BJ (cell line): ENCODE measurements around the gene ATP10D. TPM values are rescaled to one million over a fixed set of nuclear protein-coding genes. Genes with fewer than 3 reads are reported as not detected.

ENCODE experiments used
- CTCF ChIA-PET: fragments of 350-600 bp; formaldehyde crosslinking; extraction: SDS; loops from one replicate; lab custom pipeline; 2021; ENCODE audit warnings: antibody characterized with exemption, inconsistent platforms; lab: Yijun Ruan, JAX
- POLR2A ChIA-PET: fragments of 300-600 bp; sonication (Branson Sonifier 250); formaldehyde crosslinking; extraction: SDS; loops from one replicate; lab custom pipeline; 2021; ENCODE audit warnings: antibody characterized with exemption; lab: Charles Lee
- DNase-seq: peaks from one replicate; pipeline ENCODE4 v3.0.0-alpha.2; 2011; ENCODE audit warnings: low read depth
- H3K27me3 ChIP-seq: 2 replicates; pipeline ENCODE4 v1.6.0; 2011; ENCODE audit warnings: low read length; ENCODE audit not compliant: control insufficient read depth, insufficient read depth
- H3K36me3 ChIP-seq: 2 replicates; pipeline ENCODE4 v1.5.1; 2011; ENCODE audit warnings: low read length; ENCODE audit not compliant: control insufficient read depth, insufficient read depth
- H3K4me3 ChIP-seq: 2 replicates; pipeline ENCODE4 v1.5.1; 2011; ENCODE audit warnings: low read depth, mild to moderate bottlenecking, control low read depth, low read length
- polyA plus RNA-seq: library from polyadenylated mRNA; depleted of rRNA; stranded (reverse); fragments of >200 nt; gene quantifications from 2 replicates; pipeline ENCODE4 v1.2.3, GENCODE V29; 2011
- TF ChIP-seq, protein P1 (sequence below): IDR thresholded peaks from 2 replicates; pipeline ENCODE4 v1.5.1; 2011; ENCODE audit warnings: low read depth, mild to moderate bottlenecking, control low read depth, inconsistent platforms, low read length, moderate library complexity; ENCODE audit not compliant: insufficient read depth

Gene ATP10D
- polyA plus RNA-seq, 1 experiment = 65.5 TPM

DNA sequence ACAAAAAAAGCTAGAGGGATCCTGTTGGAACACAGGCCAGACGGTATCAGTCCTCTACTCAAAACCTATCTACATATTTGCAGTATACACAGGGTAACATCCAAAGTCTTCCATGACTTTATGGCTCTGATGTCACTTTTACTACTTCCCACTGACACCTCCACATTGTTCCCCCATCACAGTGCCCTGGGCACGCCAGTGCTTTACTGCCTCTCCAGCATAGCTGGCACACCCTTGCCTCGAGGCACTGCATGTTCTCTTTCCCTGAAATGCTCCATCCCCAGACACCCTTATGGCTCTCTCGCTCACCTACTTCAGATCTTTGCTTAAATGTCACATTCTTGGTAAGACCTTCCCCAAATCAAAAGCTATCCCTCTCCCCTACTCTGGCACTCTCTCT lies 6.3 kb upstream of the ATP10D start:
- Histone ChIP-seq H3K27me3 (no peaks in the 10 kb centered on the region), H3K36me3 (no peaks in the 10 kb centered on the region), H3K4me3 (no peak overlapping the region)
- CTCF ChIA-PET = no interaction called here
- TF ChIP-seq, protein P1, sequence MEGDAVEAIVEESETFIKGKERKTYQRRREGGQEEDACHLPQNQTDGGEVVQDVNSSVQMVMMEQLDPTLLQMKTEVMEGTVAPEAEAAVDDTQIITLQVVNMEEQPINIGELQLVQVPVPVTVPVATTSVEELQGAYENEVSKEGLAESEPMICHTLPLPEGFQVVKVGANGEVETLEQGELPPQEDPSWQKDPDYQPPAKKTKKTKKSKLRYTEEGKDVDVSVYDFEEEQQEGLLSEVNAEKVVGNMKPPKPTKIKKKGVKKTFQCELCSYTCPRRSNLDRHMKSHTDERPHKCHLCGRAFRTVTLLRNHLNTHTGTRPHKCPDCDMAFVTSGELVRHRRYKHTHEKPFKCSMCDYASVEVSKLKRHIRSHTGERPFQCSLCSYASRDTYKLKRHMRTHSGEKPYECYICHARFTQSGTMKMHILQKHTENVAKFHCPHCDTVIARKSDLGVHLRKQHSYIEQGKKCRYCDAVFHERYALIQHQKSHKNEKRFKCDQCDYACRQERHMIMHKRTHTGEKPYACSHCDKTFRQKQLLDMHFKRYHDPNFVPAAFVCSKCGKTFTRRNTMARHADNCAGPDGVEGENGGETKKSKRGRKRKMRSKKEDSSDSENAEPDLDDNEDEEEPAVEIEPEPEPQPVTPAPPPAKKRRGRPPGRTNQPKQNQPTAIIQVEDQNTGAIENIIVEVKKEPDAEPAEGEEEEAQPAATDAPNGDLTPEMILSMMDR = no peak
- DNase-seq = no peak
- POLR2A ChIA-PET = no interaction called here

DNA sequence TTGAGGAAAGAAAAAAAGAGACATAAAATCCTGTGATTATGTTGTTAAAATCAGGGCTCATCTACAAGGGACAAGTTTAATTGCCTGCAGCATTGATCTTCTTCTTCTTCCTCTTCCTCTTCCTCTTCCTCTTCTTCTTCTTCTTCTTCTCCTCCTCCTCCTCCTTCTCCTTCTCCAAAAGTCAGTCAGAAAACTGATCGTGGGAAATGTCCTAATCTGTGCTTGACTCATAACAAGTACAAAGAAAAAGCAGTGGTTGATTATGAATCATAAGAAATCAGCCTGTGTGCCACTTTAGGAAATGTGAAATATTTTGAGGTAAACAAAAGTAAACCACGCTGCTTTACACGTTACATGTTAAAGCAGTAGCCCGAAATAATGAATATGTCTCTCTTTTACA lies 2.7 kb upstream of the ATP10D start:
- no peak overlapping the region for H3K4me3 ChIP-seq
- no peaks in the 10 kb centered on the region for H3K36me3 ChIP-seq
- H3K27me3 ChIP-seq = no peaks in the 10 kb centered on the region
- CTCF ChIA-PET = interaction anchor here (1.1 kb wide), 1 partner anchor 19 kb away, joined by 3 read pairs; no protein-coding TSS in a partner anchor
- no peak for DNase-seq
- TF ChIP-seq, protein P1 = no peak
- POLR2A ChIA-PET = no interaction called here

DNA sequence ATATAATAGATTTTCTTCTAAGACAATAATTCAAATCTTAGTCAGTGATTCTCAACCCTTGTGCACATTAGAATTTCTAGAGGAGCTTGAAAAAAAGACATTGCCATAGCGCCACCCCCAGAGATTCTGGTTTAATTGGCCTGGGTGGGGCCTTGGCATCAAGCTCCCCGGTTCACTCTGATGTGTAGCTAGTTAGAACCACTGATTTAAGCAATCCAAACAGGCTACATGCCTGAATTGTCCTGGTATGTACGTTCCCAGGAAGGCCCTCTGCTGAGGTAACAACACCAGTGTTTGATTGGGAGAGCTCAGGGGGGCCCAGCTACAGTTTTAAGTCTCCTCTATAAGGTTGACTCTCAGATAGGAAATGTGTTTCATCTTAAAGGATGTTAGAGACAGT lies 1.3 kb upstream of the ATP10D start:
- Histone ChIP-seq H3K36me3 (no peaks in the 10 kb centered on the region), H3K27me3 (no peaks in the 10 kb centered on the region), H3K4me3 (no peak overlapping the region)
- POLR2A ChIA-PET = no interaction called here
- CTCF ChIA-PET = interaction anchor here (1.0 to 1.8 kb wide), 2 partner anchors 12 to 19 kb away, joined by 3 to 10 read pairs; no protein-coding TSS in a partner anchor
- no peak for DNase-seq
- TF ChIP-seq, protein P1 = no peak

DNA sequence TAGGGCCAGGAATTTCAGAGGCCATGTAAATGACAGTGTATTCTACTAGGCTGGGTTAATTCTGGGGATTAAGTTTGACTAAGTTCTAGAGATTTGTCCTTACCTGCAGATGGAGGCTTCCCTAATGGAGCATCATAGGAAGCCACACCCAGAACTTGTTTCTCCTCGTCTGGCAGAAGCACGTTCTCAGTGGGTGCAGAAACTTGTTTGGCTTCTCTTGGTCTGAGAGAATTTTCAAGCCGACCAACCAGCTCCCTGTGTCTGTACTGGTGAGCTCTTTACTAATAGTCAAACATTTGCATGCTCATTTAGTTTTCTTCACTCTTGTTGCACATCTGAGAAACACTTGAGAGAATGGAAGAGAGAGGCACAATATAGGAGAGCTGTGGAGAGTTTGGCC lies 907 bp upstream of the ATP10D start:
- ChIA-PET POLR2A (interaction anchor here (1.0 kb wide), 1 partner anchor 10 kb away, joined by 3 read pairs; no protein-coding TSS in a partner anchor), CTCF (interaction anchor here (1.0 to 1.8 kb wide), 2 partner anchors 12 to 19 kb away, joined by 3 to 10 read pairs; no protein-coding TSS in a partner anchor)
- TF ChIP-seq, protein P1 = no peak
- no peak for DNase-seq
- no peaks in the 10 kb centered on the region for H3K36me3 ChIP-seq
- no peaks in the 10 kb centered on the region for H3K27me3 ChIP-seq
- no peak overlapping the region for H3K4me3 ChIP-seq

DNA sequence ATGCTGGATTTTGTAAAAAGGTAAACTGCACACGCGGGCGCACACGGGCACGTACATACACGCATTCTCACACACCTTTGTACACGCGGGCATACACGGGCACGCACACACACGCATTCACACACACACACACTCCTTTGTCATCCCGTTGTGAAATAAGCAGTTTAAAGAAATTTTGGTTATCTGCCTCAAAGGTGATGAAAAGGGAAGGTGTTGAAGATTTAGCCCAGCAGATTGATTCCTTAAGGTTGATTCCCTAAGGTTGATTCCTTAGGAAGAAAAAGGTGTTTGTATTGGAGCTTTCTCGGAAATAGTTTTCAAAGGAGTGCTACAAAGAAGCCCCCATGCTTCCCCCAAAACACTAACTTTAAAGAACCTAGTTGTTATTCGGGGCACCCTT lies 693 bp downstream of the ATP10D start:
- POLR2A ChIA-PET = no interaction called here
- TF ChIP-seq, protein P1 = no peak
- Histone ChIP-seq H3K36me3 (no peaks in the 10 kb centered on the region), H3K4me3 (peak overlapping the region; percentile 58), H3K27me3 (no peaks in the 10 kb centered on the region)
- DNase-seq = no peak
- CTCF ChIA-PET = no interaction called here
